Measurements from ENCODE around the gene JAG1. TPM values are rescaled to one million over a fixed set of nuclear protein-coding genes. Genes with fewer than 3 reads are reported as not detected.
A peak's percentile ranks its signal among the peaks of the same experiment; 100 is the strongest.

The JAG1 gene
- total RNA-seq, 3 donors from 2014 or later, result 87.1 to 104 (median 94.4) TPM

DNA sequence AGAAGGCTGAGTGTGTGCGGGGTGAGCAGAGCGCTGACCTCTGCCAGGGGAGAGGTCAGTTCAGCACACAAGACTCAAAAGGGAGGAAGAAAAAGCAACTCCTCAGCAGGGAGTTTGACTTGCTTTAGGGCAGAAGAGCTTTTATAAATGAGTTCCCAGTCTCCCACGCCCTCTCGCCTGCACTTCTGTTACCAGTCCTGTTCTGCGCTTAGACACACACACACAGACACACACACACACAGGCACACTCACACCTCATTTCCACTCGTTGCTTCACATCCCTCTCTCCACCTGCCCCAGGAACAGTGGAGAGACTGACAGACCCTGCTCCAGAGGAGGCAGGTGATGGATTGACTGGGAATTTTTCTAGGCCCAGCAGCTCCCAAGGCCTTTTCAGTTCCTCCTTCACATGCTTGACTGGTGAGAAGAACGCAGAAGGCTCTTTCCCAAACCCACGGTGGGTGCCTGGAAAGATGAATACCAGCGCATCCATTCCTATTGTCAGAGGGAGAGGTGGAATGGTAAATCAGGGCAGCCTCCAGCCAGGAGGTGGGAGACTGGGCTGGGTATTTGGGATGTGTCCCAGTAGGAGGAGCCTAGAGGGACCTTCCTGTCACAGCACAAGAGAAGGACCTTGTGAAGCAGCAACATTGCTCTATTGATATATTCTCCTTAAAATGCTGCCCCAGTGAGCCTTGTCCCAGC lies 43.7 kb downstream of the JAG1 start:
- intact Hi-C loops (cut with DNase I, micrococcal nuclease), result no loop called here
- Histone ChIP-seq H3K36me3 (ENCODE audit: low read depth) (no peaks in the 10 kb centered on the region), H3K4me3 (no peak overlapping the region), H3K9me3 (no peaks in the 10 kb centered on the region), H3K4me1 (ENCODE audit: low read depth) (no peaks in the 10 kb centered on the region)
- DNase-seq (no peak), ATAC-seq (no peak)
- TF ChIP-seq, protein P1, sequence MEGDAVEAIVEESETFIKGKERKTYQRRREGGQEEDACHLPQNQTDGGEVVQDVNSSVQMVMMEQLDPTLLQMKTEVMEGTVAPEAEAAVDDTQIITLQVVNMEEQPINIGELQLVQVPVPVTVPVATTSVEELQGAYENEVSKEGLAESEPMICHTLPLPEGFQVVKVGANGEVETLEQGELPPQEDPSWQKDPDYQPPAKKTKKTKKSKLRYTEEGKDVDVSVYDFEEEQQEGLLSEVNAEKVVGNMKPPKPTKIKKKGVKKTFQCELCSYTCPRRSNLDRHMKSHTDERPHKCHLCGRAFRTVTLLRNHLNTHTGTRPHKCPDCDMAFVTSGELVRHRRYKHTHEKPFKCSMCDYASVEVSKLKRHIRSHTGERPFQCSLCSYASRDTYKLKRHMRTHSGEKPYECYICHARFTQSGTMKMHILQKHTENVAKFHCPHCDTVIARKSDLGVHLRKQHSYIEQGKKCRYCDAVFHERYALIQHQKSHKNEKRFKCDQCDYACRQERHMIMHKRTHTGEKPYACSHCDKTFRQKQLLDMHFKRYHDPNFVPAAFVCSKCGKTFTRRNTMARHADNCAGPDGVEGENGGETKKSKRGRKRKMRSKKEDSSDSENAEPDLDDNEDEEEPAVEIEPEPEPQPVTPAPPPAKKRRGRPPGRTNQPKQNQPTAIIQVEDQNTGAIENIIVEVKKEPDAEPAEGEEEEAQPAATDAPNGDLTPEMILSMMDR (IDR thresholded peaks at IDR 0.05), result no peak

DNA sequence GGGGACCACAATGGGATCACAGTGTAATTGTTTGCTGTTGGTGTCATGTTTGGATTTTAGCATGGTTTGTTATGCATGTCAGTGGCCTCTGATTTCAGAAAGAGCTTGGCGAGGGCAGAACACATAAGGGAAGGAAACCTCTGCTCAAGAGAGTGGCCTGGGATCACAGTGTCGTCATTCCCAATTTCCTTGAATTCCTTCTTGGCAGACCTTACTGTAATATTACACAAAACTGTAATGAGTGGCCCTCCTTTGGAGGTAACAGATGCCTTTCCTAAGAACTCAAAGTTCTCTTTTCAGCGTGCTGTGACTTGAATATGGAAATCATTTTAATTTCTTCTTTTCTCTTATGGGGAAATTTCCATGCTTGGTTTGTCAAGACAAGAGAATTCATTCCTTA lies 46.9 kb downstream of the JAG1 start:
- ATAC-seq (no peak), DNase-seq (no peak)
- Histone ChIP-seq H3K4me1 (ENCODE audit: low read depth) (no peaks in the 10 kb centered on the region), H3K4me3 (no peak overlapping the region), H3K9me3 (no peaks in the 10 kb centered on the region), H3K36me3 (ENCODE audit: low read depth) (no peaks in the 10 kb centered on the region)
- intact Hi-C loops (cut with DNase I, micrococcal nuclease), result no loop called here
- TF ChIP-seq, protein P1 (IDR thresholded peaks at IDR 0.05), result no peak

GRCh38 chr20:10625641-10626040 lies 48.2 kb downstream of the JAG1 start:
- Histone ChIP-seq H3K9me3 (no peaks in the 10 kb centered on the region), H3K36me3 (ENCODE audit: low read depth) (no peaks in the 10 kb centered on the region), H3K4me3 (no peak overlapping the region), H3K4me1 (ENCODE audit: low read depth) (no peaks in the 10 kb centered on the region)
- DNase-seq (no peak), ATAC-seq (no peak)
- TF ChIP-seq, protein P1 (IDR thresholded peaks at IDR 0.05), result no peak
- intact Hi-C loops (cut with DNase I, micrococcal nuclease), result no loop called here

DNA sequence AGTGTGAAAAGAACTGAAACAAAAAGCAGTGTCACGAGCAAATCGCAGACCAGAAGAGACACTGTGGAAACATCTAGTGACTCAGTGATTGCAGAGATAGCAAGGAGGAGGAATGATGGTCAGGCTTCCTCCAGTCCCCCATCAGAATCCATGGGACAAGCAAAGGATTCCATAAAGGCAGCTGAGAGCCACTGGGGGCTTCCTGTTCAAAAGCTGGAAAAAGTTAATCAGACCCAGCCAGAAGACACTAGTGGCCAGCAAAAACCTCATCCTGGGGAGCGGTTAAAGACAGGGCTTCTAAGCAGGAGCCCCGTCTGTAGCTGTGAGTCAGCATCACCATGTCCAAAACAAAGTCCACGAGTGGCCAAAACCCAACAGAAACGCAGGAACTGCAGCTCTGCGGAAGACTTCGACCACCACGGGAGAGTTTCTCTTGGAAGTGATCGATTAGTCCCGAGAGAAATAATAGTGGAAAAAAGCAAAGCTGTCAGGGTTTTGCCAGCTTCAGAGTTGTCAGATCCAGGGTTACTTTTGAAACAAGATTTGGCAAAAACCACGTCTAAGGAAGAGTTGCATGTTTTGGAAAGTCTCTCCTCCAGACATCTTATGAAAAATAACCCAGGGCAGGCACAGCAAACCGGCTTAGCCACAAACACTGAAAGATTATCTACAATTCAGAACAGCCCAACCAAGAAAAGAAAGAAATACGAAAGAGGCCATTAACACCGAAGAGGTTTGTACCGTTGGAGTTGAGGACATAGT lies 51.0 kb downstream of the JAG1 start:
- H3K4me3 ChIP-seq, result no peak overlapping the region
- no peaks in the 10 kb centered on the region for H3K9me3 ChIP-seq
- H3K36me3 ChIP-seq (ENCODE audit: low read depth), result no peaks in the 10 kb centered on the region
- DNase-seq (no peak), ATAC-seq (peak; percentile 35)
- intact Hi-C loops (cut with DNase I, micrococcal nuclease), result no loop called here
- TF ChIP-seq, protein P1 (IDR thresholded peaks at IDR 0.05), result no peak
- H3K4me1 ChIP-seq (ENCODE audit: low read depth), result peaks cover 10% of the 10 kb centered on the region

- no peak overlapping the region for H3K4me3 ChIP-seq
- intact Hi-C loops (cut with DNase I, micrococcal nuclease), result no loop called here
- ATAC-seq, result no peak
- H3K36me3 ChIP-seq (ENCODE audit: low read depth), result no peaks in the 10 kb centered on the region
- TF ChIP-seq, protein P1 (IDR thresholded peaks at IDR 0.05), result no peak
- DNase-seq, result no peak
- H3K4me1 ChIP-seq (ENCODE audit: low read depth), result peaks cover 10% of the 10 kb centered on the region
- H3K9me3 ChIP-seq, result no peaks in the 10 kb centered on the region
Measured at GRCh38 chr20:10621149-10621548, 52.6 kb downstream of the JAG1 start.
